ENCODE measurements around the gene ADH5.

GRCh38 chr4:99120501-99120900 lies 31.9 kb upstream of the ADH5 start:
- no peak for TF ChIP-seq POLR2AphosphoS5 (IDR thresholded peaks at IDR 0.05; ENCODE audit: low read depth)
- no peak for TF ChIP-seq CTCF (IDR thresholded peaks at IDR 0.05; ENCODE audit: insufficient read depth, low read length)
- TF ChIP-seq GABPA (IDR thresholded peaks at IDR 0.05; ENCODE audit: low read depth) = no peak
